DOHH2 (cell line): ENCODE measurements around the gene GSTM5.

Experiments
- H3F3A ChIP-seq: fragments of 200-600 bp; sonication (generic), shearing (Covaris generic); 2 replicates; pipeline ENCODE4 v1.6.0; 2016; ENCODE audit warnings: antibody characterized with exemption, mild to moderate bottlenecking; ENCODE audit not compliant: control insufficient read depth, insufficient read depth
- H3K27ac ChIP-seq: fragments of 200-600 bp; sonication (generic); 2 replicates; pipeline ENCODE4 v1.5.1; 2014; ENCODE audit warnings: low read depth, mild to moderate bottlenecking, low read length, moderate library complexity
- H3K27me3 ChIP-seq: fragments of 200-600 bp; sonication (generic); 2 replicates; pipeline ENCODE4 v1.6.1; 2014; ENCODE audit warnings: mild to moderate bottlenecking, low read length, mixed read lengths; ENCODE audit not compliant: control insufficient read depth
- H3K36me3 ChIP-seq: fragments of 200-600 bp; sonication (generic); 2 replicates; pipeline ENCODE4 v1.6.1; 2014; ENCODE audit warnings: mild to moderate bottlenecking, low read length, moderate library complexity, mixed read lengths; ENCODE audit not compliant: control insufficient read depth
- H3K4me1 ChIP-seq: fragments of 200-600 bp; sonication (generic); 2 replicates; pipeline ENCODE4 v1.6.1; 2014; ENCODE audit warnings: mild to moderate bottlenecking, low read length, mixed read lengths; ENCODE audit not compliant: control insufficient read depth
- H3K4me2 ChIP-seq: fragments of 200-600 bp; sonication (generic); 2 replicates; pipeline ENCODE4 v1.6.0; 2014; ENCODE audit warnings: mild to moderate bottlenecking, low read length, moderate library complexity
- H3K4me3 ChIP-seq: fragments of 200-600 bp; sonication (generic); 2 replicates; pipeline ENCODE4 v1.5.1; 2014; ENCODE audit warnings: mild to moderate bottlenecking, low read length, mixed read lengths
- H3K79me2 ChIP-seq: fragments of 200-600 bp; sonication (generic); 2 replicates; pipeline ENCODE4 v1.6.1; 2014; ENCODE audit warnings: mild to moderate bottlenecking, low read length, mixed read lengths; ENCODE audit not compliant: control insufficient read depth
- H3K9me2 ChIP-seq: fragments of 200-600 bp; sonication (generic); replicated peaks from 2 replicates; pipeline ENCODE4 v1.6.1; 2014; ENCODE audit warnings: mild to moderate bottlenecking, low read length, mixed read lengths; ENCODE audit not compliant: control insufficient read depth
- H3K9me3 ChIP-seq: fragments of 200-600 bp; sonication (generic); 2 replicates; pipeline ENCODE4 v1.6.1; 2014; ENCODE audit warnings: antibody characterized with exemption, low read length, mixed read lengths; ENCODE audit not compliant: control insufficient read depth, insufficient read depth
- H4K20me1 ChIP-seq: fragments of 200-600 bp; sonication (generic); 2 replicates; pipeline ENCODE4 v1.6.0; 2014; ENCODE audit warnings: low read depth, mild to moderate bottlenecking, antibody characterized with exemption, low read length, moderate library complexity; ENCODE audit not compliant: control insufficient read depth, insufficient read depth
- EZH2phosphoT487 ChIP-seq: fragments of 200-600 bp; sonication (generic); IDR thresholded peaks from 2 replicates; pipeline ENCODE4 v1.6.1; 2017; ENCODE audit warnings: borderline replicate concordance, mild to moderate bottlenecking, antibody characterized with exemption, low read length, moderate library complexity, mixed read lengths
- TF ChIP-seq, protein P1 (sequence below): fragments of 200-600 bp; sonication (generic); IDR thresholded peaks from one replicate; pipeline ENCODE4 v1.5.1; 2014; ENCODE audit warnings: antibody characterized with exemption, mild to moderate bottlenecking, low read depth, low read length; ENCODE audit not compliant: poor library complexity, severe bottlenecking

Gene GSTM5

DNA sequence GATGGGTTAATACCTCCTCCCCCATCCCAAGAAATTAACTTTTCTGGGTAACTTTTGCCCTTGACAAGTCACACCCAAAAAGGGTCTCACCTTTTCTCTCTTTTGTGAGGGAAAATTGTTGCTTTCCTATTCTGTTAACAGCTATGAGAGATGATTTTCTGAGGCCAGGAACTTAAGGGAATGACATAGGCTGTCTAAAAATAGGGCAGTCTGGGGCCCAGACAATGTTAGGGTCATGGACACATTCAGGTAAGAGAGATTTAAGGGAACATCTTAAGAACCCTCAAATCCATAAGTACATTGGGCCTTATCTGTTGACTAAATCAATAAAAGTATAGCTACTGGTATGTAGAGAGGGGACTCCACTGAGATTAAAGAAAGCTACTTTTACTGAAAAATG, 37.2 kb downstream of the GSTM5 start:
- H3K4me1 ChIP-seq: no peaks in the 10 kb centered on the region
- H3K27ac ChIP-seq: no peak overlapping the region
- no peaks in the 10 kb centered on the region for H3F3A ChIP-seq
- H3K9me3 ChIP-seq: no peaks in the 10 kb centered on the region
- H3K4me3 ChIP-seq: no peak overlapping the region
- H4K20me1 ChIP-seq: no peaks in the 10 kb centered on the region
- no peaks in the 10 kb centered on the region for H3K79me2 ChIP-seq
- H3K36me3 ChIP-seq: no peaks in the 10 kb centered on the region
- peaks cover 28% of the 10 kb centered on the region for H3K27me3 ChIP-seq
- TF ChIP-seq, protein P1, sequence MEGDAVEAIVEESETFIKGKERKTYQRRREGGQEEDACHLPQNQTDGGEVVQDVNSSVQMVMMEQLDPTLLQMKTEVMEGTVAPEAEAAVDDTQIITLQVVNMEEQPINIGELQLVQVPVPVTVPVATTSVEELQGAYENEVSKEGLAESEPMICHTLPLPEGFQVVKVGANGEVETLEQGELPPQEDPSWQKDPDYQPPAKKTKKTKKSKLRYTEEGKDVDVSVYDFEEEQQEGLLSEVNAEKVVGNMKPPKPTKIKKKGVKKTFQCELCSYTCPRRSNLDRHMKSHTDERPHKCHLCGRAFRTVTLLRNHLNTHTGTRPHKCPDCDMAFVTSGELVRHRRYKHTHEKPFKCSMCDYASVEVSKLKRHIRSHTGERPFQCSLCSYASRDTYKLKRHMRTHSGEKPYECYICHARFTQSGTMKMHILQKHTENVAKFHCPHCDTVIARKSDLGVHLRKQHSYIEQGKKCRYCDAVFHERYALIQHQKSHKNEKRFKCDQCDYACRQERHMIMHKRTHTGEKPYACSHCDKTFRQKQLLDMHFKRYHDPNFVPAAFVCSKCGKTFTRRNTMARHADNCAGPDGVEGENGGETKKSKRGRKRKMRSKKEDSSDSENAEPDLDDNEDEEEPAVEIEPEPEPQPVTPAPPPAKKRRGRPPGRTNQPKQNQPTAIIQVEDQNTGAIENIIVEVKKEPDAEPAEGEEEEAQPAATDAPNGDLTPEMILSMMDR: no peak
- TF ChIP-seq EZH2phosphoT487: no peak
- H3K4me2 ChIP-seq: no peak overlapping the region
- no peaks in the 10 kb centered on the region for H3K9me2 ChIP-seq

DNA sequence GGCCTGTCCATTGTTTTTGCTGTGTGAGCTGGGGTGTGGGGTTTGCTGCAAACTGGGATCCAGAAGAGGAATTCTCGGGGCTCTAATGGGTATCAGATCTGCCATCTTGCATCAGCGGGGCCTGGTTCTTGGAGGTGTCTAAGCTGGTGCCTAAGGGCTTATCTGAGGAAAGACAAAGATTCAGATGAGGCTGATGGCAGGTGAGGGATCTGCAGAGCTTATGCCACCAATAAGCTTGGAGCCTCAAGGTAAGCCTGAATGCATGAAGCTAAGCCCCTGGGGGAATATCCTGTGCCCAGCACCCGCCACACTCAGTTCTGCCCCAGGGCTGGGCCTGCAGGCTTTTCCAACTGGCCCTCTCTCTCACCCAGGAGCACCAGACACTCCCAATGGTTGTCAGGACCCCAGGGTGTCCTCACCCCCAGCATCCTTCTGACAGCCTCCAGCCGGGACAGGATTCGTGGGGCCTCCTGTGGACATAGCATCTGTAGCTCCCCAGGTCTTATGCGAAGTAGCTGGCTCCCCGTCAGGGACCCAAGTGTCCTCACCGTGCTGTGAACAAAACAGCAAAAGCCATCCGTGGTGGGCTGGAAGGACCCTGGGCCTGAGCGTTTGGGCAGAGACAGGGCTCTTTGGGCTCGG, 38.3 kb downstream of the GSTM5 start:
- TF ChIP-seq EZH2phosphoT487: no peak
- TF ChIP-seq, protein P1: no peak
- Histone ChIP-seq H3K79me2 (no peaks in the 10 kb centered on the region), H3K9me2 (no peaks in the 10 kb centered on the region), H4K20me1 (no peaks in the 10 kb centered on the region), H3K4me2 (no peak overlapping the region), H3K4me3 (no peak overlapping the region), H3K27ac (no peak overlapping the region), H3K9me3 (no peaks in the 10 kb centered on the region), H3K27me3 (peaks cover 34% of the 10 kb centered on the region), H3K4me1 (no peaks in the 10 kb centered on the region), H3F3A (no peaks in the 10 kb centered on the region), H3K36me3 (no peaks in the 10 kb centered on the region)

DNA sequence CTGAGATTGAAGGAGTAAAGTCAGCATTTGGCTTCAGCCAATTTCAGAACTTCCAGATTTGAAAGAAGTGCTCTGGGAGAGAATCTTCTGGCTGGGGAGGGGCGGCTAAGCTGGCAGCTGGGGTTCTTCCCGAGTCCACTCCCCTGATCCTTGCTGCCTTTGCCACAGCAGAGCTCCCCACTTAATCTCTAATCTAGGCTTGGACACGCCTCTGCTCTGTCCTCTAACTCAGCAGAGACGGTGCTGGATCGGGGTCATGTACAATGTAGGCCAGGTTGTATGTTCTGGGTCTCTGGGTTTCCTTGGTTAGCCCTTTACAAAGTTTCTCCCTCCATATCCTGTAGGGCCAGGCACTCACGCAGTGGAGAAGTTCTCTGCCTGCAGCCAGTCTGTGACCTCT, 38.9 kb downstream of the GSTM5 start:
- Histone ChIP-seq H3K4me3 (no peak overlapping the region), H4K20me1 (no peaks in the 10 kb centered on the region), H3K27ac (no peak overlapping the region), H3K4me1 (no peaks in the 10 kb centered on the region), H3K36me3 (no peaks in the 10 kb centered on the region), H3F3A (no peaks in the 10 kb centered on the region), H3K4me2 (no peak overlapping the region), H3K79me2 (no peaks in the 10 kb centered on the region), H3K27me3 (peaks cover 34% of the 10 kb centered on the region), H3K9me2 (no peaks in the 10 kb centered on the region), H3K9me3 (no peaks in the 10 kb centered on the region)
- TF ChIP-seq, protein P1: no peak
- no peak for TF ChIP-seq EZH2phosphoT487
